Measurements from ENCODE around the gene HPCAL1. TPM values are rescaled to one million over a fixed set of nuclear protein-coding genes. Genes with fewer than 3 reads are reported as not detected.

The HPCAL1 gene
- total RNA-seq, 4 donors from 2014 or later = 34.5 to 54.2 (median 41.3) TPM

- WGBS = 75% methylated on average over 14 of the region's 14 CpGs
- Histone ChIP-seq H3K27me3 (no peaks in the 10 kb centered on the region), H3K9me3 (no peaks in the 10 kb centered on the region), H3K27ac (replicated peaks in 1 of 4) (peak overlapping the region in 2 of 4 donors; percentile 11 to 19), H3K4me3 (no peak overlapping the region), H3K4me1 (peaks cover 24 to 51% (median 35%) of the 10 kb centered on the region in 4 donors), H3K36me3 (no peaks in the 10 kb centered on the region)
- no peak for DNase-seq (ENCODE audit: extremely low spot score)
- TF ChIP-seq POLR2A (IDR thresholded peaks at IDR 0.05; ENCODE audit: low read depth) = no peak
- TF ChIP-seq CTCF (IDR thresholded peaks at IDR 0.05) = no peak
- TF ChIP-seq POLR2AphosphoS5 (IDR thresholded peaks at IDR 0.05) = no peak
- no peak for TF ChIP-seq EP300 (IDR thresholded peaks at IDR 0.05)
- intact Hi-C loops (cut with DNase I) = no loop called here
These were observed 95.8 kb downstream of the HPCAL1 start for GRCh38 chr2:10398496-10398895.

GRCh38 chr2:10399358-10399757, 96.7 kb downstream of the HPCAL1 start:
- TF ChIP-seq POLR2AphosphoS5 (IDR thresholded peaks at IDR 0.05) (no peak), EP300 (IDR thresholded peaks at IDR 0.05) (no peak), POLR2A (IDR thresholded peaks at IDR 0.05; ENCODE audit: low read depth) (no peak), CTCF (IDR thresholded peaks at IDR 0.05) (no peak)
- WGBS = 84% methylated on average over 11 of the region's 16 CpGs
- no peaks in the 10 kb centered on the region for H3K9me3 ChIP-seq
- H3K4me3 ChIP-seq = no peak overlapping the region
- no peak overlapping the region for H3K27ac ChIP-seq (replicated peaks in 1 of 4)
- H3K36me3 ChIP-seq = no peaks in the 10 kb centered on the region
- no peaks in the 10 kb centered on the region for H3K27me3 ChIP-seq
- intact Hi-C loops (cut with DNase I) = no loop called here
- H3K4me1 ChIP-seq = peaks cover 28 to 55% (median 39%) of the 10 kb centered on the region in 4 donors
- DNase-seq (ENCODE audit: extremely low spot score) = no peak

- no peak for TF ChIP-seq EP300 (IDR thresholded peaks at IDR 0.05)
- no peak for TF ChIP-seq POLR2AphosphoS5 (IDR thresholded peaks at IDR 0.05)
- no peak for TF ChIP-seq CTCF (IDR thresholded peaks at IDR 0.05)
- H3K27ac ChIP-seq (replicated peaks in 1 of 4) = peak overlapping the region; percentile 25 to 63 (median 52)
- WGBS = 89% methylated on average over 13 of the region's 14 CpGs
- intact Hi-C loops (cut with DNase I) = no loop called here
- DNase-seq (ENCODE audit: extremely low spot score) = no peak
- H3K4me3 ChIP-seq = no peak overlapping the region
- no peaks in the 10 kb centered on the region for H3K36me3 ChIP-seq
- no peaks in the 10 kb centered on the region for H3K27me3 ChIP-seq
- H3K4me1 ChIP-seq = peaks cover 34 to 61% (median 46%) of the 10 kb centered on the region in 4 donors
- no peaks in the 10 kb centered on the region for H3K9me3 ChIP-seq
These were observed 97.3 kb downstream of the HPCAL1 start for GRCh38 chr2:10400002-10400401.

GRCh38 chr2:10400568-10400977, 97.9 kb downstream of the HPCAL1 start:
- H3K27ac ChIP-seq (replicated peaks in 1 of 4) = peak overlapping the region; percentile 37 to 63 (median 52)
- no peak for DNase-seq (ENCODE audit: extremely low spot score)
- intact Hi-C loops (cut with DNase I) = no loop called here

GRCh38 chr2:10400978-10401951, 98.6 kb downstream of the HPCAL1 start:
- Histone ChIP-seq H3K4me3 (no peak overlapping the region), H3K27me3 (no peaks in the 10 kb centered on the region), H3K4me1 (peaks cover 47 to 74% (median 58%) of the 10 kb centered on the region in 4 donors), H3K36me3 (no peaks in the 10 kb centered on the region), H3K9me3 (no peaks in the 10 kb centered on the region), H3K27ac (replicated peaks in 1 of 4) (peak overlapping the region; percentile 37 to 63 (median 52))
- WGBS = 66% methylated on average over 17 of the region's 21 CpGs
- TF ChIP-seq EP300 (IDR thresholded peaks at IDR 0.05) = no peak
- no peak for TF ChIP-seq CTCF (IDR thresholded peaks at IDR 0.05)
- no peak for TF ChIP-seq POLR2AphosphoS5 (IDR thresholded peaks at IDR 0.05)
- TF ChIP-seq POLR2A (IDR thresholded peaks at IDR 0.05; ENCODE audit: low read depth) = no peak
- intact Hi-C loops (cut with DNase I) = no loop called here
- no peak for DNase-seq (ENCODE audit: extremely low spot score)

More at GRCh38 chr2:10400568-10400977, 97.9 kb downstream of the HPCAL1 start:
- H3K36me3 ChIP-seq = no peaks in the 10 kb centered on the region
- peak in 1 of 2 donors; percentile 27 for TF ChIP-seq POLR2AphosphoS5 (IDR thresholded peaks at IDR 0.05)
- no peak for TF ChIP-seq EP300 (IDR thresholded peaks at IDR 0.05)
- H3K27me3 ChIP-seq = no peaks in the 10 kb centered on the region
- no peak overlapping the region for H3K4me3 ChIP-seq
- H3K9me3 ChIP-seq = no peaks in the 10 kb centered on the region
- peaks cover 40 to 67% (median 52%) of the 10 kb centered on the region in 4 donors for H3K4me1 ChIP-seq
- no CpG with 5 or more reads among the region's 11 CpGs for WGBS
